K562 (cell line): ENCODE results near the gene CEBPZ. TPM values are rescaled to one million over a fixed set of nuclear protein-coding genes. Genes with fewer than 3 reads are reported as not detected.

Experiments used
- ATAC-seq: fragments of 200-7000 bp; cut with Tn5 transposase; 3 replicates; pipeline ENCODE4 v1.9.1; 2020; ENCODE audit warnings: moderate library complexity
- BruUV-seq: library from RNA; stranded (reverse); fragments of 400-500 nt; replicated peaks from 2 replicates; lab custom pipeline; 2021; lab: Mats Ljungman, UMichigan
- CTCF ChIA-PET: fragments of 300-600 bp; formaldehyde crosslinking; extraction: SDS; loops from one replicate; lab custom pipeline; 2021; ENCODE audit warnings: low intra/inter-chr PET ratio; lab: Yijun Ruan, JAX
- POLR2A ChIA-PET: fragments of 300-600, 350-650 bp; sonication (Branson Sonifier 250); formaldehyde crosslinking; extraction: SDS; loops from one replicate; lab custom pipeline; 2021; ENCODE audit warnings: antibody characterized with exemption, inconsistent platforms; lab: Yijun Ruan, JAX
- DNase-seq, 4 experiments: peaks; one replicate each; pipeline versions ENCODE4 v3.0.0 to v3.0.0-alpha.2; 2011 to 2018; ENCODE audit warnings: low spot score in 3 of 4, mixed read lengths in 3 of 4; ENCODE audit errors: extremely low read depth in 1 of 4
- FAIRE-seq: peaks from 2 replicates; lab custom pipeline; 2011; peaks lifted over from hg19 to GRCh38; lab: Jason Lieb, UNC
- H2AFZ ChIP-seq: 2 replicates; pipeline ENCODE4 v1.6.0; 2011; ENCODE audit warnings: low read depth, low read length, control low read depth, inconsistent platforms
- H3K27ac ChIP-seq: fragments of 200-600 bp; 3 replicates; pipeline ENCODE4 v1.8.0; 2011; ENCODE audit warnings: low read depth, mild to moderate bottlenecking, control low read depth, inconsistent platforms, low read length, moderate library complexity, mixed read lengths; ENCODE audit errors: extremely low read depth
- H3K27me3 ChIP-seq, 2 experiments: fragments of 300-600 bp in 1 of 2; 2 replicates in 1 of 2; 3 replicates in 1 of 2; pipeline versions ENCODE4 v1.6.0 to v1.8.0; 2011; ENCODE audit warnings: inconsistent platforms in 2 of 2, low read length in 2 of 2, mild to moderate bottlenecking in 1 of 2, mixed read lengths in 1 of 2, moderate library complexity in 1 of 2; ENCODE audit not compliant: control insufficient read depth in 2 of 2, insufficient read depth in 2 of 2
- H3K36me3 ChIP-seq: fragments of 300-600 bp; 3 replicates; pipeline ENCODE4 v1.8.0; 2011; ENCODE audit warnings: mild to moderate bottlenecking, low read length, inconsistent platforms; ENCODE audit not compliant: control insufficient read depth, insufficient read depth
- H3K4me1 ChIP-seq, 2 experiments: fragments of 200-600 bp in 1 of 2; replicated peaks in 1 of 2; 2 replicates in 1 of 2; 3 replicates in 1 of 2; pipeline versions ENCODE4 v1.5.1 to v1.8.0; 2011; ENCODE audit warnings: inconsistent platforms in 2 of 2, low read length in 2 of 2, mild to moderate bottlenecking in 1 of 2, mixed read lengths in 1 of 2, moderate library complexity in 1 of 2; ENCODE audit not compliant: control insufficient read depth in 2 of 2, insufficient read depth in 2 of 2
- H3K4me2 ChIP-seq: 2 replicates; pipeline ENCODE4 v1.6.1; 2011; ENCODE audit warnings: low read length, control low read depth, inconsistent platforms, mixed read lengths; ENCODE audit not compliant: insufficient read depth
- H3K4me3 ChIP-seq: fragments of 200-600 bp; sonication (generic), shearing (Covaris generic); 2 replicates; pipeline ENCODE4 v1.5.1; 2016; ENCODE audit warnings: control low read depth, inconsistent platforms
- H3K79me2 ChIP-seq: fragments of 200-600 bp; 3 replicates; pipeline ENCODE4 v1.8.0; 2011; ENCODE audit warnings: low read length, inconsistent platforms; ENCODE audit not compliant: control insufficient read depth, insufficient read depth
- H3K9ac ChIP-seq, 2 experiments: 2 replicates each; pipeline versions ENCODE4 v1.6.0 to v1.6.1; 2011; ENCODE audit warnings: low read depth in 2 of 2, low read length in 2 of 2, control low read depth in 1 of 2, inconsistent platforms in 1 of 2, mild to moderate bottlenecking in 1 of 2, mixed read lengths in 1 of 2; ENCODE audit not compliant: insufficient read depth in 1 of 2
- H3K9me1 ChIP-seq: one replicate; pipeline ENCODE4 v1.6.0; 2011; ENCODE audit warnings: inconsistent platforms, mild to moderate bottlenecking, low read length, moderate library complexity; ENCODE audit not compliant: control insufficient read depth, insufficient read depth
- H3K9me3 ChIP-seq: replicated peaks from 2 replicates; pipeline ENCODE4 v1.5.1; 2011; ENCODE audit warnings: low read depth, low read length, inconsistent platforms; ENCODE audit not compliant: control insufficient read depth, insufficient read depth
- H4K20me1 ChIP-seq: replicated peaks from 2 replicates; pipeline ENCODE4 v1.6.1; 2011; ENCODE audit warnings: low read length, inconsistent platforms, mixed read lengths; ENCODE audit not compliant: control insufficient read depth, insufficient read depth
- CCNT2 ChIP-seq: IDR thresholded peaks from 2 replicates; pipeline ENCODE4 v1.6.1; 2011; ENCODE audit warnings: borderline replicate concordance, low read depth, mild to moderate bottlenecking, moderate library complexity, mixed read lengths, low read length; ENCODE audit not compliant: insufficient read length; ENCODE audit errors: extremely low read depth
- CEBPB ChIP-seq: fragments of 450-650 bp; IDR thresholded peaks from 2 replicates; pipeline ENCODE4 v1.6.1; 2016; ENCODE audit warnings: missing genetic modification characterization, missing compliant biosample characterization
- GTF2A2 ChIP-seq: IDR thresholded peaks from 2 replicates; pipeline ENCODE4 v1.6.1; 2016; ENCODE audit warnings: mild to moderate bottlenecking, missing genetic modification characterization, missing compliant biosample characterization
- ZNF124 ChIP-seq: sonication (generic); formaldehyde crosslinking; IDR thresholded peaks from 2 replicates; pipeline ENCODE4 v1.8.1; 2022; ENCODE audit warnings: missing genetic modification reagents
- ZNF41 ChIP-seq: fragments of 250-450 bp; sonication (Bioruptor Pico); conservative IDR thresholded peaks from 2 replicates; pipeline ENCODE4 v1.4.0; 2020; ENCODE audit warnings: mild to moderate bottlenecking
- WGBS: fragments of 100-300 bp; shearing (Covaris generic); methylation state at CpG from one replicate; pipeline ENCODE4 v1.1.6; 2016; ENCODE audit warnings: low coverage, mixed read lengths; ENCODE audit not compliant: insufficient coverage; ENCODE audit errors: missing lambda C conversion rate; 5-methylcytosine and 5-hydroxymethylcytosine counted together
- in situ Hi-C: fragments of 300-500 bp; cut with MboI; formaldehyde crosslinking; loops from 4 replicates; pipeline ENCODE4 v1.15.0; 2018; ENCODE audit warnings: inconsistent platforms, mixed read lengths
- intact Hi-C: fragments of 100-400 bp; cut with micrococcal nuclease; formaldehyde crosslinking; loops from 2 replicates; pipeline ENCODE4 v1.14.2; 2022
- polyA plus RNA-seq, 8 experiments: library from polyadenylated mRNA; depleted of rRNA in 4 of 8; stranded (reverse) in 5 of 8; unstranded in 3 of 8; fragments of >200 nt; fragmentation: Nextera tagmentation in 2 of 8; fragmentation: Illumina TruSeq in 1 of 8; extraction: Ambion mirVana in 2 of 8; extraction: Trizol in 1 of 8; gene quantifications; 2 replicates each; pipeline versions ENCODE4 v1.2.1 to v1.2.3, GENCODE V29; 2011 to 2014; ENCODE audit warnings: inconsistent platforms in 1 of 8, missing spikeins in 1 of 8
- total RNA-seq, 7 experiments: library from RNA; depleted of rRNA in 6 of 7; stranded (reverse); fragments of >200 nt in 6 of 7; fragmentation: Illumina TruSeq in 2 of 7; extraction: Trizol in 2 of 7; gene quantifications; 2 replicates each; pipeline versions ENCODE4 v1.2.1 to v1.2.3, GENCODE V29; 2011 to 2021; ENCODE audit warnings: low replicate concordance in 1 of 7
- TF ChIP-seq, protein P1 (sequence below): fragments of 250-450 bp; sonication (Bioruptor Pico); IDR thresholded peaks from 2 replicates; pipeline ENCODE4 v1.4.0; 2020
- TF ChIP-seq, protein P2 (sequence below): sonication (generic); formaldehyde crosslinking; IDR thresholded peaks from 2 replicates; pipeline ENCODE4 v1.8.1; 2023; ENCODE audit warnings: mild to moderate bottlenecking, missing genetic modification reagents

The CEBPZ gene
- total and polyA plus RNA-seq, 9 of the 15 experiments (the other 6 are each of a cell fraction or from before 2014, with no cell fraction given) = 49.7 to 160 (median 82.8) TPM

DNA sequence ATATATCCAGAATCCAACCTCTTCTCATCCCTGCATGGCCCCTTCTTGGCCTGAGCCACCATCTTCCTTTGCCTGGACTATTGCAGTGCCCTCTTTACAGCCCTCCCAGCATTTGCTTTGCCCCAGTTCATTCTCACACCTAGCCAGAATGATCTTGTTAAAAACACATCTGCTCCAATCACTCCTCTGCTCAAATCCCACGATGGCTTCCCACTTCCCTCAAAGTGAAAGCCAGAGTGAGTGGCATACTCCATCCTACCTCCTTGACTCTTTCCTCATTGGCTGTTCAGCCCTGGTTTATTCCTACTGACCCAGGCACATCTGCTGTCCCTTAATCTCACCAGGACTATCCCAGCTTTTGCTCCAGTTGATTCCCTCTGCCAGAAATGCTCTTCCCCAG, 57.7 kb downstream of the CEBPZ start:
- CTCF ChIA-PET = no interaction called here
- no peak for FAIRE-seq

More for the DNA sequence above, 57.7 kb downstream of the CEBPZ start:
- no peak for TF ChIP-seq CEBPB (tag)
- TF ChIP-seq, protein P1, sequence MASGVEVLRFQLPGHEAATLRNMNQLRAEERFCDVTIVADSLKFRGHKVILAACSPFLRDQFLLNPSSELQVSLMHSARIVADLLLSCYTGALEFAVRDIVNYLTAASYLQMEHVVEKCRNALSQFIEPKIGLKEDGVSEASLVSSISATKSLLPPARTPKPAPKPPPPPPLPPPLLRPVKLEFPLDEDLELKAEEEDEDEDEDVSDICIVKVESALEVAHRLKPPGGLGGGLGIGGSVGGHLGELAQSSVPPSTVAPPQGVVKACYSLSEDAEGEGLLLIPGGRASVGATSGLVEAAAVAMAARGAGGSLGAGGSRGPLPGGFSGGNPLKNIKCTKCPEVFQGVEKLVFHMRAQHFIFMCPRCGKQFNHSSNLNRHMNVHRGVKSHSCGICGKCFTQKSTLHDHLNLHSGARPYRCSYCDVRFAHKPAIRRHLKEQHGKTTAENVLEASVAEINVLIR (CRISPR knock-in tag) = no peak
- no peak for TF ChIP-seq GTF2A2
- TF ChIP-seq, protein P2, sequence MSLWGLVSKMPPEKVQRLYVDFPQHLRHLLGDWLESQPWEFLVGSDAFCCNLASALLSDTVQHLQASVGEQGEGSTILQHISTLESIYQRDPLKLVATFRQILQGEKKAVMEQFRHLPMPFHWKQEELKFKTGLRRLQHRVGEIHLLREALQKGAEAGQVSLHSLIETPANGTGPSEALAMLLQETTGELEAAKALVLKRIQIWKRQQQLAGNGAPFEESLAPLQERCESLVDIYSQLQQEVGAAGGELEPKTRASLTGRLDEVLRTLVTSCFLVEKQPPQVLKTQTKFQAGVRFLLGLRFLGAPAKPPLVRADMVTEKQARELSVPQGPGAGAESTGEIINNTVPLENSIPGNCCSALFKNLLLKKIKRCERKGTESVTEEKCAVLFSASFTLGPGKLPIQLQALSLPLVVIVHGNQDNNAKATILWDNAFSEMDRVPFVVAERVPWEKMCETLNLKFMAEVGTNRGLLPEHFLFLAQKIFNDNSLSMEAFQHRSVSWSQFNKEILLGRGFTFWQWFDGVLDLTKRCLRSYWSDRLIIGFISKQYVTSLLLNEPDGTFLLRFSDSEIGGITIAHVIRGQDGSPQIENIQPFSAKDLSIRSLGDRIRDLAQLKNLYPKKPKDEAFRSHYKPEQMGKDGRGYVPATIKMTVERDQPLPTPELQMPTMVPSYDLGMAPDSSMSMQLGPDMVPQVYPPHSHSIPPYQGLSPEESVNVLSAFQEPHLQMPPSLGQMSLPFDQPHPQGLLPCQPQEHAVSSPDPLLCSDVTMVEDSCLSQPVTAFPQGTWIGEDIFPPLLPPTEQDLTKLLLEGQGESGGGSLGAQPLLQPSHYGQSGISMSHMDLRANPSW = no peak
- TF ChIP-seq ZNF41 (CRISPR knock-in tag) = no peak
- TF ChIP-seq ZNF124 (CRISPR knock-in tag) = no peak
- no peak for TF ChIP-seq CCNT2
- in situ Hi-C loops (no loop called here), intact Hi-C loops (no loop called here)
- no peak for DNase-seq
- POLR2A ChIA-PET = no interaction called here
- H3K9me3 ChIP-seq = no peaks in the 10 kb centered on the region
- H3K9ac ChIP-seq = no peak overlapping the region
- no peaks in the 10 kb centered on the region for H3K36me3 ChIP-seq
- no peaks in the 10 kb centered on the region for H3K4me1 ChIP-seq
- H3K27ac ChIP-seq = no peak overlapping the region
- no peak for ATAC-seq
- peaks cover 0 to 5% of the 10 kb centered on the region in 2 experiments; a peak in 2 of 5 replicates for H3K27me3 ChIP-seq
- no peak overlapping the region for H3K4me2 ChIP-seq
- H3K79me2 ChIP-seq = no peaks in the 10 kb centered on the region
- 0% methylated on average over 1 of the region's 1 CpG for WGBS
- no peaks in the 10 kb centered on the region for H4K20me1 ChIP-seq
- H3K9me1 ChIP-seq = no peaks in the 10 kb centered on the region
- no peak overlapping the region for H3K4me3 ChIP-seq
- no TSS peak for BruUV-seq
- H2AFZ ChIP-seq = no peak overlapping the region
